Muscle layer of colon (tissue), 2 donors: ENCODE data around the gene ANGPT4.
"Not testable (repeated sequence)": the region's sequence is repeated elsewhere in the genome, so short reads cannot be mapped to it uniquely, and the experiment has no call there.

Experiments
- H3K27ac ChIP-seq: one replicate; pipeline ENCODE4 v1.7.0; 2013; ENCODE audit warnings: low read depth, mild to moderate bottlenecking, low read length, moderate library complexity
- H3K27me3 ChIP-seq, 2 donors: one replicate each; pipeline ENCODE4 v1.7.0; 2013; ENCODE audit warnings: low read length in 2 of 2, mild to moderate bottlenecking in 2 of 2; ENCODE audit not compliant: insufficient read depth in 2 of 2, control insufficient read depth in 1 of 2
- H3K36me3 ChIP-seq: one replicate; pipeline ENCODE4 v1.7.0; 2013; ENCODE audit warnings: mild to moderate bottlenecking, low read length; ENCODE audit not compliant: insufficient read depth
- H3K4me1 ChIP-seq: one replicate; pipeline ENCODE4 v1.7.0; 2013; ENCODE audit warnings: mild to moderate bottlenecking, low read length; ENCODE audit not compliant: insufficient read depth
- H3K4me3 ChIP-seq, 2 donors: one replicate each; pipeline ENCODE4 v1.7.0; 2013; ENCODE audit warnings: low read length in 2 of 2, low read depth in 1 of 2, mild to moderate bottlenecking in 1 of 2, moderate library complexity in 1 of 2
- H3K9ac ChIP-seq: one replicate; pipeline ENCODE4 v1.7.0; 2013; ENCODE audit warnings: low read length
- H3K9me3 ChIP-seq: one replicate; pipeline ENCODE4 v1.7.0; 2013; ENCODE audit warnings: mild to moderate bottlenecking, low read length
- donor health status: abdominal sarcoma.
- donor health status: Adenocarcinoma of cecum.

The ANGPT4 gene

GRCh38 chr20:897436-897835 lies 18.7 kb downstream of the ANGPT4 start:
- H3K27ac ChIP-seq, H3K4me1 ChIP-seq, H3K4me3 ChIP-seq, H3K36me3 ChIP-seq, H3K9ac ChIP-seq, H3K9me3 ChIP-seq, H3K27me3 ChIP-seq: not testable (repeated sequence)

- Histone ChIP-seq H3K4me3 (no peak overlapping the region), H3K9ac (no peak overlapping the region), H3K4me1 (no peaks in the 10 kb centered on the region), H3K9me3 (no peaks in the 10 kb centered on the region), H3K36me3 (no peaks in the 10 kb centered on the region), H3K27me3 (no peaks in the 10 kb centered on the region), H3K27ac (no peak overlapping the region)
Measured at GRCh38 chr20:896501-897025, 19.6 kb downstream of the ANGPT4 start.

GRCh38 chr20:892371-892770 lies 23.8 kb downstream of the ANGPT4 start:
- H3K27me3 ChIP-seq, H3K27ac ChIP-seq, H3K4me3 ChIP-seq, H3K4me1 ChIP-seq, H3K36me3 ChIP-seq, H3K9ac ChIP-seq, H3K9me3 ChIP-seq: not testable (repeated sequence)

GRCh38 chr20:891706-892080 lies 24.4 kb downstream of the ANGPT4 start:
- Histone ChIP-seq H3K27me3 (no peaks in the 10 kb centered on the region), H3K36me3 (no peaks in the 10 kb centered on the region), H3K4me1 (no peaks in the 10 kb centered on the region), H3K4me3 (no peak overlapping the region), H3K9me3 (no peaks in the 10 kb centered on the region), H3K27ac (no peak overlapping the region), H3K9ac (no peak overlapping the region)

- no peak overlapping the region for H3K9ac ChIP-seq
Measured at GRCh38 chr20:891058-891705, 25.0 kb downstream of the ANGPT4 start.

GRCh38 chr20:890666-891057 lies 25.5 kb downstream of the ANGPT4 start:
- Histone ChIP-seq H3K9ac (no peak overlapping the region), H3K36me3 (no peaks in the 10 kb centered on the region), H3K4me3 (no peak overlapping the region), H3K27ac (no peak overlapping the region), H3K27me3 (no peaks in the 10 kb centered on the region), H3K4me1 (no peaks in the 10 kb centered on the region), H3K9me3 (no peaks in the 10 kb centered on the region)

More at GRCh38 chr20:891058-891705, 25.0 kb downstream of the ANGPT4 start:
- Histone ChIP-seq H3K27ac (no peak overlapping the region), H3K4me3 (no peak overlapping the region), H3K9me3 (no peaks in the 10 kb centered on the region), H3K36me3 (no peaks in the 10 kb centered on the region), H3K4me1 (no peaks in the 10 kb centered on the region), H3K27me3 (no peaks in the 10 kb centered on the region)

GRCh38 chr20:889932-890463 lies 26.1 kb downstream of the ANGPT4 start:
- H3K4me3 ChIP-seq: no peak overlapping the region
- H3K9me3 ChIP-seq: no peaks in the 10 kb centered on the region
- no peaks in the 10 kb centered on the region for H3K36me3 ChIP-seq
- no peak overlapping the region for H3K9ac ChIP-seq
- no peaks in the 10 kb centered on the region for H3K4me1 ChIP-seq
- peaks cover 0 to 3% of the 10 kb centered on the region in 2 donors for H3K27me3 ChIP-seq
- no peak overlapping the region for H3K27ac ChIP-seq

- no peak overlapping the region for H3K9ac ChIP-seq
- H3K9me3 ChIP-seq: no peaks in the 10 kb centered on the region
- no peak overlapping the region for H3K27ac ChIP-seq
- H3K4me3 ChIP-seq: no peak overlapping the region
- no peaks in the 10 kb centered on the region for H3K36me3 ChIP-seq
- no peaks in the 10 kb centered on the region for H3K4me1 ChIP-seq
- H3K27me3 ChIP-seq: peaks cover 0 to 12% of the 10 kb centered on the region in 2 donors
Measured at GRCh38 chr20:889106-889505, 27.0 kb downstream of the ANGPT4 start.

- H3K27me3 ChIP-seq: peaks cover 0 to 13% of the 10 kb centered on the region in 2 donors
- no peak overlapping the region for H3K9ac ChIP-seq
- no peaks in the 10 kb centered on the region for H3K9me3 ChIP-seq
- H3K36me3 ChIP-seq: no peaks in the 10 kb centered on the region
- no peak overlapping the region for H3K4me3 ChIP-seq
- H3K27ac ChIP-seq: no peak overlapping the region
- H3K4me1 ChIP-seq: no peaks in the 10 kb centered on the region
Measured at GRCh38 chr20:888057-888456, 28.1 kb downstream of the ANGPT4 start.

- Histone ChIP-seq H3K9me3 (no peaks in the 10 kb centered on the region), H3K4me1 (no peaks in the 10 kb centered on the region), H3K27me3 (peaks cover 0 to 13% of the 10 kb centered on the region in 2 donors), H3K9ac (no peak overlapping the region), H3K4me3 (no peak overlapping the region), H3K36me3 (no peaks in the 10 kb centered on the region), H3K27ac (no peak overlapping the region)
Measured at GRCh38 chr20:887137-887536, 29.0 kb downstream of the ANGPT4 start.

GRCh38 chr20:884983-885952 lies 30.9 kb downstream of the ANGPT4 start:
- H3K9me3 ChIP-seq: no peaks in the 10 kb centered on the region
- H3K27ac ChIP-seq: no peak overlapping the region
- no peaks in the 10 kb centered on the region for H3K4me1 ChIP-seq
- H3K36me3 ChIP-seq: no peaks in the 10 kb centered on the region
- H3K9ac ChIP-seq: no peak overlapping the region
- H3K27me3 ChIP-seq: peaks cover 0 to 13% of the 10 kb centered on the region in 2 donors
- H3K4me3 ChIP-seq: no peak overlapping the region
